Vagina (tissue), 2 donors: Measurements from ENCODE around the gene IFNGR2. TPM values are rescaled to one million over a fixed set of nuclear protein-coding genes. Genes with fewer than 3 reads are reported as not detected.

Source experiments
- DNase-seq, 2 donors: peaks; one replicate each; pipeline ENCODE4 v3.0.0-alpha.2; 2017; ENCODE audit errors: extremely low spot score in 2 of 2
- H3K27ac ChIP-seq: fragments of 200-600 bp; sonication (generic); one replicate; pipeline ENCODE4 v1.5.1; 2019
- H3K27me3 ChIP-seq: fragments of 200-600 bp; sonication (generic); one replicate; pipeline ENCODE4 v1.5.1; 2019
- H3K36me3 ChIP-seq, 2 donors: fragments of 200-600 bp; sonication (generic); one replicate each; pipeline ENCODE4 v1.5.1; 2017 to 2019
- H3K4me1 ChIP-seq: fragments of 200-600 bp; sonication (generic); one replicate; pipeline ENCODE4 v1.5.1; 2019
- H3K4me3 ChIP-seq, 2 donors: fragments of 200-600 bp; sonication (generic); 1 replicate in 1 of 2; 2 replicates in 1 of 2; pipeline ENCODE4 v1.5.1; 2016 to 2019
- H3K9me3 ChIP-seq: fragments of 200-600 bp; sonication (generic); one replicate; pipeline ENCODE4 v1.5.1; 2019
- POLR2A ChIP-seq, 2 donors: fragments of 450-650 bp; IDR thresholded peaks; one replicate each; pipeline ENCODE4 v1.6.1; 2017; ENCODE audit warnings: antibody characterized with exemption in 2 of 2, mild to moderate bottlenecking in 2 of 2, moderate library complexity in 2 of 2
- POLR2AphosphoS5 ChIP-seq, 2 donors: sonication (generic); formaldehyde crosslinking; IDR thresholded peaks; one replicate each; pipeline ENCODE4 v1.9.0; 2017; ENCODE audit warnings: antibody characterized with exemption in 2 of 2, mild to moderate bottlenecking in 2 of 2, low read depth in 1 of 2; ENCODE audit not compliant: insufficient read depth in 1 of 2
- intact Hi-C: fragments of 100-400 bp; cut with DNase I; formaldehyde crosslinking; loops from one replicate; pipeline ENCODE4 v1.15.1; 2023
- total RNA-seq: library from RNA; depleted of rRNA; stranded (reverse); fragments of >200 nt; gene quantifications from one replicate; pipeline ENCODE4 v1.2.3, GENCODE V29; 2016
- TF ChIP-seq, protein P1 (sequence below), 3 experiments: fragments of 450-650 bp in 2 of 3; fragments of 200-600 bp in 1 of 3; sonication (generic) in 1 of 3; IDR thresholded peaks; one replicate each; pipeline ENCODE4 v1.5.1; 2017 to 2019; ENCODE audit warnings: antibody characterized with exemption in 3 of 3, mild to moderate bottlenecking in 2 of 3, moderate library complexity in 2 of 3

Gene IFNGR2
- total RNA-seq, 1 donor from 2014 or later, result 89.6 TPM

DNA sequence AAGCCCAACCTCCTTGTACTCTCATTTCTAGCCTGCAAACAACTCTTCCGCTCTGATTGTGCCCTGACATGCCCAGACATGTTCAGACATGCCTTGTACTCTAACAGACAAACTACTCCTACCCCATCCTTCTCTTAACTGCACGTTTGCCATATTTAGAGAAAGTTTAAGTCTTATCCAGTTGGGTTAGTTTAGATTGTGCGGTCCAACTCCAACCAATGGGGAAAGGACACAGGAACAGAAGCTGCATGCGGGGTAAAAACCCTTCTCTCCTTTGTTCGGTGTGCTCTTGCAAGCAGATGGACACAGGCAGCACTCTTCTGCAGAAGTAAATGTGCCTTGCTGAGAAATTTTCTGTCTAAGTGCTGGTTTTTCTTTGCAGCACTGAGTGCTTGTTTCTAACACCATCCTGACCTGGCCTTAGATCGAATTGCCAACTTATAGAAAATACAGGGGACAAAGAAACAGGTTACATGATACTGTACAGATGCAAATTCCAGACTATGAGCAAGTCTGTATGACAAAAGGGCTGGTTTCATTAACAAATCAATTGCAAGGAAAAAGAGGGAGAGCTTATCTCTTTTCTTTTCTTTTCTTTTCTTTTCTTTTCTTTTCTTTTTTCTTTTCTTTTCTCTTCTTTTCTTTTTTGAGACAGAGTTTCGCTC, 35.8 kb upstream of the IFNGR2 start:
- intact Hi-C loops, result no loop called here
- TF ChIP-seq POLR2AphosphoS5 (IDR thresholded peaks at IDR 0.05; ENCODE audit: insufficient read depth in 1 of 2, low read depth in 1 of 2) (no peak), POLR2A (IDR thresholded peaks at IDR 0.05) (no peak)
- TF ChIP-seq, protein P1, sequence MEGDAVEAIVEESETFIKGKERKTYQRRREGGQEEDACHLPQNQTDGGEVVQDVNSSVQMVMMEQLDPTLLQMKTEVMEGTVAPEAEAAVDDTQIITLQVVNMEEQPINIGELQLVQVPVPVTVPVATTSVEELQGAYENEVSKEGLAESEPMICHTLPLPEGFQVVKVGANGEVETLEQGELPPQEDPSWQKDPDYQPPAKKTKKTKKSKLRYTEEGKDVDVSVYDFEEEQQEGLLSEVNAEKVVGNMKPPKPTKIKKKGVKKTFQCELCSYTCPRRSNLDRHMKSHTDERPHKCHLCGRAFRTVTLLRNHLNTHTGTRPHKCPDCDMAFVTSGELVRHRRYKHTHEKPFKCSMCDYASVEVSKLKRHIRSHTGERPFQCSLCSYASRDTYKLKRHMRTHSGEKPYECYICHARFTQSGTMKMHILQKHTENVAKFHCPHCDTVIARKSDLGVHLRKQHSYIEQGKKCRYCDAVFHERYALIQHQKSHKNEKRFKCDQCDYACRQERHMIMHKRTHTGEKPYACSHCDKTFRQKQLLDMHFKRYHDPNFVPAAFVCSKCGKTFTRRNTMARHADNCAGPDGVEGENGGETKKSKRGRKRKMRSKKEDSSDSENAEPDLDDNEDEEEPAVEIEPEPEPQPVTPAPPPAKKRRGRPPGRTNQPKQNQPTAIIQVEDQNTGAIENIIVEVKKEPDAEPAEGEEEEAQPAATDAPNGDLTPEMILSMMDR (IDR thresholded peaks at IDR 0.05), result no peak

DNA sequence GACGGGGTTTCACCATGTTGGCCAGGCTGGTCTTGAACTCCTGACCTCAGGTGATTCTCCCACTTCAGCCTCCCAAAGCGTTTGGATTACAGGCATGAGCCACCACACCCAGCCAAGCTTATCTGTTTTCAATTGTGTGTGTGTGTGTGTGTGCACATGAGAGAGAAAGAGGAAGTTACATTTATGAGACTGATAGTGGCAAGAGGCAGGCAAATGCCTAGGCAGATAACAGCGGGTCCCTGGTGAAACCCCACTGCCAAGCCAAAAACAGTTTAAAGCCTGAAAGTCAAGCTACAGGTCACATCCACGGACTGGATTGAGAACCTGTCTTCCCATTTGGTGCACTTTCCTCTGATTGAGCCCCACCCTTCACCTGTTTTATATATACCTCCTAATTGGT, 35.1 kb upstream of the IFNGR2 start:
- Histone ChIP-seq H3K27ac (no peak overlapping the region), H3K4me3 (no peak overlapping the region), H3K36me3 (no peaks in the 10 kb centered on the region), H3K4me1 (no peaks in the 10 kb centered on the region), H3K27me3 (no peaks in the 10 kb centered on the region), H3K9me3 (peaks cover 7% of the 10 kb centered on the region)
- TF ChIP-seq, protein P1 (IDR thresholded peaks at IDR 0.05), result no peak
- TF ChIP-seq POLR2AphosphoS5 (IDR thresholded peaks at IDR 0.05; ENCODE audit: insufficient read depth in 1 of 2, low read depth in 1 of 2) (no peak), POLR2A (IDR thresholded peaks at IDR 0.05) (no peak)
- intact Hi-C loops, result no loop called here
- no peak for DNase-seq

More for the DNA sequence above, 35.8 kb upstream of the IFNGR2 start:
- no peak for DNase-seq
- Histone ChIP-seq H3K36me3 (no peaks in the 10 kb centered on the region), H3K27ac (no peak overlapping the region), H3K4me1 (peaks cover under 1% of the 10 kb centered on the region), H3K4me3 (no peak overlapping the region), H3K27me3 (no peaks in the 10 kb centered on the region), H3K9me3 (peaks cover 7% of the 10 kb centered on the region)

DNA sequence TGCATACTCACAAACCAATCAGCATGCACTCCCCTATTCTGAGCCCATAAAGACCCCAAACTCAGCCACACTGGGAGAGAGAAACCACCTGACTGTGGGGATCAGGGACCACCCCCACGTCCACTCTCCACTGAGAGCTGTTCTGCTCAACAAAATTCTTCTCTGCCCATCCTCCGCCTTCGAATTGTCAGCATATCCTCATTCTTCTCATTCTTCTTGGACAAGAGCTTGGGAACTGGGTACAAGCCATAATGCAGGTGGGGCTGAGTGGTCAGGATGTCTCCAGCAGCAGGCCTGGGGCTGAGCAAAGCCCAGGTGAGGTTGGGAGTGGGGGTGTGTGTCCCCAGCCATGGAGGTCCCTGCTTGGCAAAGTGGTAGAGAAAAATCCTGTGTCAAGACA, 34.6 kb upstream of the IFNGR2 start:
- no peaks in the 10 kb centered on the region for H3K27me3 ChIP-seq
- TF ChIP-seq, protein P1 (IDR thresholded peaks at IDR 0.05), result no peak
- no peak for TF ChIP-seq POLR2AphosphoS5 (IDR thresholded peaks at IDR 0.05; ENCODE audit: insufficient read depth in 1 of 2, low read depth in 1 of 2)
- TF ChIP-seq POLR2A (IDR thresholded peaks at IDR 0.05), result no peak
- intact Hi-C loops, result no loop called here
- no peaks in the 10 kb centered on the region for H3K4me1 ChIP-seq
- DNase-seq, result no peak
- H3K4me3 ChIP-seq, result no peak overlapping the region
- H3K9me3 ChIP-seq, result peaks cover 7% of the 10 kb centered on the region
- no peaks in the 10 kb centered on the region for H3K36me3 ChIP-seq
- no peak overlapping the region for H3K27ac ChIP-seq

DNA sequence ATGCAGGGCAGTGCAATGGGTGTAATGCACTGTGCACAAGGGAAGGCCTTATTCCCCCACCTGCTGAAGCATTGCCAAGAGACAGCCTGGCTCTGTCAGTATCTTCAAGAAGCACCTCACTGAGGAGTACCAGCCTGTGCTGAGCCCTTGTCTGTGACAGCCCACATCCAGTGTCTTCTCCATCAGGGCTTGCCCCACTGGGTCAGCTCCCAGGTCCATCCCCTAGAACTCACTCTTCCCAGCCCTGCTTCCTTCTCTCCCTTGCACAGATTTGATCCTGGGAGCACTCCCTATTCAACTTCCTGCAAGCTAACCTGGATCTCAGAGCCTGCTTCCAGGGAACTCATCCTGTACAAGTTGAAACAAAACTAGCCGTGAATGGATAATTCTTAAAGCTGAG, 33.6 kb upstream of the IFNGR2 start:
- Histone ChIP-seq H3K36me3 (no peaks in the 10 kb centered on the region), H3K4me3 (no peak overlapping the region), H3K27ac (no peak overlapping the region), H3K9me3 (peaks cover 7% of the 10 kb centered on the region), H3K4me1 (no peaks in the 10 kb centered on the region), H3K27me3 (no peaks in the 10 kb centered on the region)
- no peak for TF ChIP-seq POLR2AphosphoS5 (IDR thresholded peaks at IDR 0.05; ENCODE audit: insufficient read depth in 1 of 2, low read depth in 1 of 2)
- TF ChIP-seq, protein P1 (IDR thresholded peaks at IDR 0.05), result no peak
- intact Hi-C loops, result no loop called here
- DNase-seq, result no peak

DNA sequence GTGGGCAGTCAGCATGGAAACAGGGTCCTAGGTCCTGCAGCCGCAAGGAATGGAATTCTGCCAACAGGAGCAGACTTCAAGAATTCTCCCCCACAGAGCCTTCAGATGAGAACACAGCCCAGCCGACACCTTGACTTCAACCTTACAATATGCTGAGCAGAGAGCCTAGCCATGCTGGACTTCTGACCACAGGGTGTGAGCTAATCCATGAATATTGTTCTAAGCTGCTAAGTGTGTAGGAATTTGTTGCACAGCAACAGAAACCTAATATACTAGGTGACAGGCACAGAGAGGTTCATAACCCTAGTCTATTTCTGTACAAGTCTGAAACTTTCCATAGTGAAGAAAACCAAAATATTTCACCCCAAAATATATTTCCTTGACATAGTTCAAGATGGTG, 32.9 kb upstream of the IFNGR2 start:
- Histone ChIP-seq H3K27me3 (no peaks in the 10 kb centered on the region), H3K4me1 (no peaks in the 10 kb centered on the region), H3K9me3 (peaks cover 7% of the 10 kb centered on the region), H3K4me3 (no peak overlapping the region), H3K36me3 (no peaks in the 10 kb centered on the region), H3K27ac (no peak overlapping the region)
- intact Hi-C loops, result no loop called here
- TF ChIP-seq POLR2A (IDR thresholded peaks at IDR 0.05) (no peak), POLR2AphosphoS5 (IDR thresholded peaks at IDR 0.05; ENCODE audit: insufficient read depth in 1 of 2, low read depth in 1 of 2) (no peak)
- TF ChIP-seq, protein P1 (IDR thresholded peaks at IDR 0.05), result no peak
- DNase-seq, result no peak
